K562 (cell line): ENCODE data around the gene TGFB2.

ENCODE experiments used
- CTCF ChIP-seq, 3 experiments: IDR thresholded peaks in 2 of 3; conservative IDR thresholded peaks in 1 of 3; 2 replicates each; pipeline ENCODE4 v1.5.1; 2011 to 2012; ENCODE audit warnings: low read length in 3 of 3, mild to moderate bottlenecking in 3 of 3, control low read depth in 2 of 3, improper control_type of control experiment in 1 of 3, inconsistent platforms in 1 of 3, low read depth in 1 of 3, mixed read lengths in 1 of 3, moderate library complexity in 1 of 3; ENCODE audit not compliant: insufficient read depth in 2 of 3
- EP300 ChIP-seq: IDR thresholded peaks from 2 replicates; pipeline ENCODE4 v1.6.1; 2012; ENCODE audit warnings: low read length, improper control_type of control experiment
- GABPA ChIP-seq: fragments of 200-800 bp; sonication (Bioruptor generic); conservative IDR thresholded peaks from 2 replicates; pipeline ENCODE4 v1.6.1; 2016; ENCODE audit warnings: low read depth, missing genetic modification characterization, missing compliant biosample characterization
- PKNOX1 ChIP-seq: fragments of 450-650 bp; IDR thresholded peaks from 2 replicates; pipeline ENCODE4 v1.6.1; 2016
- ZBTB8A ChIP-seq: fragments of 450-650 bp; IDR thresholded peaks from 2 replicates; pipeline ENCODE4 v1.6.1; 2018; ENCODE audit warnings: mild to moderate bottlenecking, moderate library complexity; ENCODE audit not compliant: partially characterized antibody

DNA sequence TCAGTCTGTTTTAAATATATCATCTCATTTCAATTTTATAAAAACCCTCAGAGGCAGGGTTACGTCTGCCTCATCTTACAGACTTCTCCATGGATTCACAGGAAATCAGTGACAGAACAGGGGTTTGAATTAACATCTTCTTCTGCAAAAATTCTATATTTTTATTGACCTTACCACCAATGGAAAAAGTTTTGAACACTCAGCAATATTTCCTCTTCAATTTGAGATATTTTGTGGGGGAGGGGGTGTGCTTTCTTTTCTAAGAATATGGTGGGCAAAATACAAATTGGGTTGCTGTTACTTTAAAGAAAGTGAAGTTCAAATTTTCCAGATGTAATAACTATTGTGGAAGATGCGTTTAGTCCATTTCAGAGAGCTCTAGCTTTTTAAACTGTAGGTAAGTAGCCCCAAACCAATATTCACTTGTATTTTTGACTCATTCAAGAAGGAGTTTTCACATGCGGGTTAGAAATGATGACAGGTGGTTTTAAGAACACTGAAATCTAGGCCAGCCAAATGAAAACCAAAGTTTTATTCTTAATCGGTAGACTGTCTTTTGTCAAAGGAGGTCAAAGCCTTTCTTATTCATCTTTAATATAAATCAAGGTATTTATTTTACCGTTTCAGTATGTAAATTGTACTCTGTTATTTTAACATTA lies 17.4 kb downstream of the TGFB2 start:
- TF ChIP-seq GABPA (tag), result no peak
- no peak for TF ChIP-seq CTCF (IDR thresholded peaks at IDR 0.05 in 2 of 3, conservative IDR thresholded peaks at IDR 0.05 in 1 of 3; ENCODE audit: insufficient read depth in 2 of 3, low read depth in 1 of 3, low read length in 3 of 3)
- no peak for TF ChIP-seq ZBTB8A
- no peak for TF ChIP-seq PKNOX1
- TF ChIP-seq EP300, result no peak
